H1 (cell line): ENCODE data around the gene LENG9. TPM values are rescaled to one million over a fixed set of nuclear protein-coding genes. Genes with fewer than 3 reads are reported as not detected.

Experiments used
- CTCF ChIA-PET: fragments of 300-600 bp; sonication (Branson Sonifier 250); formaldehyde crosslinking; loops from one replicate; lab custom pipeline; 2021; ENCODE audit not compliant: partially characterized antibody; lab: Charles Lee
- POLR2A ChIA-PET: fragments of 300-600 bp; sonication (Branson Sonifier 250); formaldehyde crosslinking; loops from one replicate; lab custom pipeline; 2021; ENCODE audit warnings: inconsistent platforms; ENCODE audit not compliant: partially characterized antibody; lab: Charles Lee
- DNase-seq, 2 experiments: peaks; one replicate each; pipeline versions ENCODE4 v3.0.0 to v3.0.0-alpha.2; 2010 to 2022; ENCODE audit warnings: low spot score in 2 of 2, low read depth in 1 of 2, mixed read lengths in 1 of 2
- FAIRE-seq: peaks from 2 replicates; lab custom pipeline; 2011; peaks lifted over from hg19 to GRCh38; lab: Jason Lieb, UNC
- H2AFZ ChIP-seq: 2 replicates; pipeline ENCODE4 v1.8.1; 2012; ENCODE audit warnings: low read length, inconsistent platforms
- H2AK5ac ChIP-seq: 2 replicates; pipeline ENCODE4 v1.6.1; 2013; ENCODE audit warnings: low read depth, low read length
- H2BK120ac ChIP-seq: replicated peaks from 2 replicates; pipeline ENCODE3; 2013; ENCODE audit warnings: low read depth, low read length, inconsistent platforms
- H2BK12ac ChIP-seq: 2 replicates; pipeline ENCODE4 v1.6.1; 2013; ENCODE audit warnings: low read depth, low read length
- H2BK15ac ChIP-seq: 2 replicates; pipeline ENCODE4 v1.6.1; 2013; ENCODE audit warnings: low read length
- H2BK20ac ChIP-seq: 2 replicates; pipeline ENCODE4 v1.6.1; 2013; ENCODE audit warnings: low read length
- H2BK5ac ChIP-seq: 2 replicates; pipeline ENCODE4 v1.6.1; 2013; ENCODE audit warnings: low read depth, low read length
- H3K14ac ChIP-seq: 2 replicates; pipeline ENCODE4 v1.6.1; 2013; ENCODE audit warnings: inconsistent platforms; ENCODE audit not compliant: insufficient read length
- H3K18ac ChIP-seq: 2 replicates; pipeline ENCODE4 v1.6.1; 2013; ENCODE audit warnings: low read length; ENCODE audit errors: extremely low read depth
- H3K23ac ChIP-seq: 2 replicates; pipeline ENCODE4 v1.6.1; 2013; ENCODE audit warnings: inconsistent platforms; ENCODE audit not compliant: insufficient read length
- H3K23me2 ChIP-seq: 2 replicates; pipeline ENCODE4 v1.6.1; 2013; ENCODE audit warnings: low read depth, low read length
- H3K27ac ChIP-seq: 2 replicates; pipeline ENCODE4 v1.6.1; 2011; ENCODE audit warnings: low read depth, low read length, inconsistent platforms
- H3K27me3 ChIP-seq, 4 experiments: replicated peaks in 1 of 4; 1 replicate in 1 of 4; 2 replicates in 3 of 4; pipeline versions ENCODE4 v1.6.1 to v1.8.1; 2011 to 2013; ENCODE audit warnings: low read length in 3 of 4, mild to moderate bottlenecking in 3 of 4, inconsistent platforms in 2 of 4, mixed read lengths in 2 of 4, moderate library complexity in 1 of 4; ENCODE audit not compliant: control insufficient read depth in 3 of 4, insufficient read depth in 3 of 4; ENCODE audit errors: extremely low read depth in 1 of 4
- H3K36me3 ChIP-seq, 4 experiments: 2 replicates each; pipeline versions ENCODE4 v1.6.1 to v1.8.1; 2011 to 2013; ENCODE audit warnings: mild to moderate bottlenecking in 4 of 4, low read length in 3 of 4, moderate library complexity in 2 of 4, control low read depth in 1 of 4, inconsistent platforms in 1 of 4; ENCODE audit not compliant: insufficient read depth in 4 of 4, control insufficient read depth in 2 of 4
- H3K4ac ChIP-seq: replicated peaks from 2 replicates; pipeline ENCODE3; 2013; ENCODE audit warnings: low read length, low read depth, mixed read lengths, inconsistent platforms; ENCODE audit not compliant: insufficient read length
- H3K4me1 ChIP-seq, 4 experiments: replicated peaks in 1 of 4; 1 replicate in 1 of 4; 2 replicates in 3 of 4; pipeline versions ENCODE4 v1.6.1 to v1.8.1; 2011 to 2013; ENCODE audit warnings: low read length in 3 of 4, inconsistent platforms in 2 of 4, mixed read lengths in 1 of 4; ENCODE audit not compliant: insufficient read depth in 4 of 4, control insufficient read depth in 3 of 4
- H3K4me2 ChIP-seq, 2 experiments: 2 replicates each; pipeline versions ENCODE4 v1.6.1 to v1.8.1; 2011 to 2013; ENCODE audit warnings: low read depth in 2 of 2, low read length in 2 of 2, control low read depth in 1 of 2, inconsistent platforms in 1 of 2, mild to moderate bottlenecking in 1 of 2; ENCODE audit not compliant: insufficient read depth in 1 of 2
- H3K4me3 ChIP-seq, 4 experiments: fragments of 200-600, 300-600 bp in 1 of 4; sonication (generic), shearing (Covaris generic), sonication (Bioruptor Twin) in 1 of 4; 2 replicates each; pipeline versions ENCODE4 v1.5.1 to v1.8.1; 2011 to 2016; ENCODE audit warnings: low read length in 4 of 4, low read depth in 3 of 4, control low read depth in 2 of 4, inconsistent platforms in 2 of 4, mild to moderate bottlenecking in 2 of 4, mixed read lengths in 1 of 4, moderate library complexity in 1 of 4; ENCODE audit not compliant: insufficient read depth in 2 of 4; ENCODE audit errors: extremely low read depth in 1 of 4
- H3K56ac ChIP-seq: replicated peaks from 2 replicates; pipeline ENCODE3; 2013; ENCODE audit warnings: low read depth, mild to moderate bottlenecking, mixed read lengths, low read length, inconsistent platforms; ENCODE audit not compliant: insufficient read length
- H3K79me1 ChIP-seq: 2 replicates; pipeline ENCODE4 v1.6.1; 2013; ENCODE audit warnings: low read depth, low read length, control low read depth
- H3K79me2 ChIP-seq, 2 experiments: 2 replicates each; pipeline versions ENCODE4 v1.6.1 to v1.8.1; 2012 to 2013; ENCODE audit warnings: low read length in 2 of 2, mild to moderate bottlenecking in 2 of 2, inconsistent platforms in 1 of 2; ENCODE audit not compliant: insufficient read depth in 2 of 2, control insufficient read depth in 1 of 2
- H3K9ac ChIP-seq, 4 experiments: replicated peaks in 1 of 4; 1 replicate in 1 of 4; 2 replicates in 3 of 4; pipeline versions ENCODE4 v1.6.1 to v1.8.1; 2011 to 2013; ENCODE audit warnings: low read depth in 3 of 4, low read length in 3 of 4, control low read depth in 2 of 4, mild to moderate bottlenecking in 2 of 4, moderate library complexity in 2 of 4, inconsistent platforms in 1 of 4; ENCODE audit errors: extremely low read depth in 1 of 4
- H3K9me3 ChIP-seq, 2 experiments: 2 replicates each; pipeline versions ENCODE4 v1.6.1 to v1.8.1; 2012 to 2013; ENCODE audit warnings: mild to moderate bottlenecking in 2 of 2, moderate library complexity in 2 of 2, control low read depth in 1 of 2, inconsistent platforms in 1 of 2, low read depth in 1 of 2, low read length in 1 of 2, mixed read lengths in 1 of 2; ENCODE audit not compliant: insufficient read depth in 2 of 2
- H4K20me1 ChIP-seq, 2 experiments: replicated peaks in 1 of 2; 2 replicates each; pipeline versions ENCODE3 to v1.8.1; 2011 to 2013; ENCODE audit warnings: inconsistent platforms in 2 of 2, low read length in 2 of 2, mild to moderate bottlenecking in 1 of 2; ENCODE audit not compliant: insufficient read depth in 2 of 2, control insufficient read depth in 1 of 2
- H4K5ac ChIP-seq: 2 replicates; pipeline ENCODE4 v1.6.1; 2013; ENCODE audit warnings: low read length, low read depth, mixed read lengths, inconsistent platforms; ENCODE audit not compliant: insufficient read length
- H4K8ac ChIP-seq: 2 replicates; pipeline ENCODE4 v1.8.0; 2013; ENCODE audit warnings: mild to moderate bottlenecking, moderate library complexity, low read length, inconsistent platforms; ENCODE audit not compliant: insufficient read depth; ENCODE audit errors: extremely low read depth
- H4K91ac ChIP-seq: replicated peaks from 2 replicates; pipeline ENCODE3; 2013; ENCODE audit warnings: low read length, mixed read lengths, inconsistent platforms; ENCODE audit not compliant: insufficient read length
- BCL11A ChIP-seq, 2 experiments: IDR thresholded peaks; one replicate each; pipeline ENCODE4 v1.6.1; 2011; ENCODE audit warnings: low read depth in 2 of 2, low read length in 2 of 2, mild to moderate bottlenecking in 2 of 2
- EGR1 ChIP-seq: IDR thresholded peaks from 2 replicates; pipeline ENCODE4 v1.6.1; 2011; ENCODE audit warnings: low read depth, low read length, borderline replicate concordance
- FOSL1 ChIP-seq: IDR thresholded peaks from 2 replicates; pipeline ENCODE4 v1.6.1; 2011; ENCODE audit warnings: mild to moderate bottlenecking, low read depth, low read length, moderate library complexity; ENCODE audit not compliant: insufficient read depth
- KDM4A ChIP-seq: IDR thresholded peaks from one replicate; pipeline ENCODE4 v1.7.1; 2012; ENCODE audit warnings: low read depth, mild to moderate bottlenecking, moderate library complexity, low read length, inconsistent platforms; ENCODE audit not compliant: severe bottlenecking
- SIN3A ChIP-seq, 2 experiments: IDR thresholded peaks in 1 of 2; conservative IDR thresholded peaks in 1 of 2; 2 replicates each; pipeline ENCODE4 v1.6.1; 2011 to 2012; ENCODE audit warnings: low read length in 2 of 2, improper control_type of control experiment in 1 of 2, low read depth in 1 of 2, mild to moderate bottlenecking in 1 of 2
- WGBS, 2 experiments: shearing (Covaris generic) in 1 of 2; methylation state at CpG; one replicate each; pipeline versions ENCODE4 v1.1.6 to v1.1.7; 2013 to 2015; ENCODE audit warnings: low lambda C conversion rate in 2 of 2, mixed read lengths in 2 of 2, inconsistent platforms in 1 of 2, low coverage in 1 of 2, missing lambda C conversion rate in 1 of 2; ENCODE audit not compliant: insufficient replicate concordance in 2 of 2, insufficient coverage in 1 of 2, insufficient read length in 1 of 2; ENCODE audit errors: extremely low coverage in 1 of 2, missing lambda C conversion rate in 1 of 2; 5-methylcytosine and 5-hydroxymethylcytosine counted together
- polyA plus RNA-seq, 7 experiments: library from polyadenylated mRNA; depleted of rRNA in 3 of 7; stranded (reverse) in 5 of 7; unstranded in 2 of 7; fragments of >200 nt in 5 of 7; fragments of 200-250 nt in 2 of 7; gene quantifications; 1 replicate in 5 of 7; 2 replicates in 1 of 7; 4 replicates in 1 of 7; pipeline versions ENCODE4 v1.2.1 to v1.2.3, GENCODE V29; 2011 to 2013; ENCODE audit warnings: missing spikeins in 2 of 7, mixed read lengths in 2 of 7
- total RNA-seq: library from RNA; stranded (reverse); fragmentation: NEBNext Ultra II Directional; extraction: Animal tissue kit (Norgen Biotek cat#: 25700); gene quantifications from 2 replicates; pipeline ENCODE4 v1.2.1, GENCODE V29; 2021

Gene LENG9
- total and polyA plus RNA-seq, 2 of the 8 experiments (the other 6 are each of a cell fraction or from before 2014, with no cell fraction given) = 1.6 to 3.9 TPM

DNA sequence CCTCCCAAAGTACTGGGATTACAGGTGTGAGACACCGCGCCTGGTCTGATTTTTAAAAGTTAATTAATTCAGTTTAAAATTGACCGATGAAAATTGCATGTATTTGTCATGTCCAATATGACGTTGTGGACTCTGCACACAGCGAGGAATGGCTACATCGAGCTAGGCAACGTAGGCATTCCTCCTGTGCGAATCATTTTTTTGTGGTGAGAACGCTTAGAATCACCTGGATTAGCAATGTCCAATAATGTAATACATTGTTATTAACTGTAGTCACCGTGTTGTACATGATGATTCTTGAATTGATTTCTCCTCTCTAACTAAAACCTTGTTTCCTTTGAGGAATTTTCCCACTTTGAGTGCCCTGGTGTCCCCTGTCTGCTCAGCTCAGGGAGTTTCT is 42.5 kb upstream of the LENG9 start:
- Histone ChIP-seq H3K79me1 (no peaks in the 10 kb centered on the region), H2BK120ac (no peak overlapping the region), H2AK5ac (no peak overlapping the region), H3K27me3 (no peaks in the 10 kb centered on the region), H3K23ac (no peak overlapping the region), H3K36me3 (no peaks in the 10 kb centered on the region), H3K14ac (no peak overlapping the region), H2BK20ac (no peak overlapping the region), H4K91ac (no peak overlapping the region), H2BK5ac (no peak overlapping the region), H3K27ac (no peak overlapping the region), H4K20me1 (no peaks in the 10 kb centered on the region), H3K9ac (no peak overlapping the region), H3K79me2 (no peaks in the 10 kb centered on the region), H3K9me3 (peaks cover 22 to 50% of the 10 kb centered on the region in 2 experiments), H3K4me3 (no peak overlapping the region), H4K8ac (no peak overlapping the region), H3K4me1 (no peaks in the 10 kb centered on the region; a peak in 1 of 7 replicates), H2BK15ac (no peak overlapping the region), H2BK12ac (no peak overlapping the region), H3K18ac (no peak overlapping the region), H2AFZ (no peak overlapping the region), H4K5ac (no peak overlapping the region), H3K23me2 (no peaks in the 10 kb centered on the region), H3K4ac (no peak overlapping the region), H3K4me2 (no peak overlapping the region), H3K56ac (no peak overlapping the region)
- no peak for FAIRE-seq
- ChIA-PET POLR2A (no interaction called here), CTCF (no interaction called here)
- 66% methylated on average over 10 of the region's 10 CpGs; no CpG with 5 or more reads in 1 of the 2 experiments for WGBS, 2 experiments
- no peak for DNase-seq
- TF ChIP-seq KDM4A (no peak), FOSL1 (no peak), BCL11A (IDR thresholded peaks at IDR 0.05; ENCODE audit: low read depth in 2 of 2, low read length in 2 of 2) (no peak), EGR1 (no peak), SIN3A (conservative IDR thresholded peaks at IDR 0.05 in 1 of 2, IDR thresholded peaks at IDR 0.05 in 1 of 2; ENCODE audit: low read depth in 1 of 2, low read length in 2 of 2) (no peak)
